ENCODE data around the gene LY6G5B.

Gene LY6G5B

GRCh38 chr6:31663126-31663960, 6.4 kb upstream of the LY6G5B start:
- peak; percentile 49 for DNase-seq (ENCODE audit: low read depth)

- DNase-seq (ENCODE audit: low read depth), result peak; percentile 60
Observed at GRCh38 chr6:31663961-31664789, 5.6 kb upstream of the LY6G5B start.

- peak; percentile 85 for DNase-seq (ENCODE audit: low read depth)
Observed at GRCh38 chr6:31664790-31665500, 4.8 kb upstream of the LY6G5B start, which contains the start of gene GPANK1. GPANK1 (minus strand) TSS chr6:31664997; CDS start chr6:31664478, 519 bp downstream.

GRCh38 chr6:31665501-31666336, 4.1 kb upstream of the LY6G5B start, which contains the start of gene CSNK2B:
CSNK2B (plus strand) TSS chr6:31666080; CDS start chr6:31666832, 752 bp downstream.
- DNase-seq (ENCODE audit: low read depth), result peak; percentile 89

- DNase-seq (ENCODE audit: low read depth), result no peak
Observed at GRCh38 chr6:31666337-31666965, 3.3 kb upstream of the LY6G5B start.

- no peak for DNase-seq (ENCODE audit: low read depth)
Observed at GRCh38 chr6:31676322-31676903, 6.6 kb downstream of the LY6G5B start.

GRCh38 chr6:31676904-31677303, 7.1 kb downstream of the LY6G5B start:
- no peak for DNase-seq (ENCODE audit: low read depth)

- no peak for DNase-seq (ENCODE audit: low read depth)
Observed at GRCh38 chr6:31677955-31678354, 8.2 kb downstream of the LY6G5B start.

- no peak for DNase-seq (ENCODE audit: low read depth)
Observed at GRCh38 chr6:31680226-31681134, 10.7 kb downstream of the LY6G5B start, which contains the start of gene LY6G5C. LY6G5C (minus strand) TSS chr6:31681067; CDS start chr6:31680373, 694 bp downstream.

GRCh38 chr6:31681135-31681671, 11.4 kb downstream of the LY6G5B start:
- DNase-seq (ENCODE audit: low read depth), result no peak

GRCh38 chr6:31683591-31683990, 13.8 kb downstream of the LY6G5B start:
- no peak for DNase-seq (ENCODE audit: low read depth)

- DNase-seq (ENCODE audit: low read depth), result no peak
Observed at GRCh38 chr6:31686483-31686882, 16.7 kb downstream of the LY6G5B start.

- no peak for DNase-seq (ENCODE audit: low read depth)
Observed at GRCh38 chr6:31687321-31687720, 17.5 kb downstream of the LY6G5B start.

GRCh38 chr6:31687860-31688693, 18.3 kb downstream of the LY6G5B start:
- DNase-seq (ENCODE audit: low read depth), result no peak

- no peak for DNase-seq (ENCODE audit: low read depth)
Observed at GRCh38 chr6:31689249-31690110, 19.7 kb downstream of the LY6G5B start.

- no peak for DNase-seq (ENCODE audit: low read depth)
Observed at GRCh38 chr6:31690231-31691077, 20.7 kb downstream of the LY6G5B start.

Data from HS-5 (cell line).